Measurements from ENCODE around the gene SLC17A7. TPM values are rescaled to one million over a fixed set of nuclear protein-coding genes. Genes with fewer than 3 reads are reported as not detected.

Gene SLC17A7
- total RNA-seq, 1 donor from 2014 or later = 1.4 TPM

DNA sequence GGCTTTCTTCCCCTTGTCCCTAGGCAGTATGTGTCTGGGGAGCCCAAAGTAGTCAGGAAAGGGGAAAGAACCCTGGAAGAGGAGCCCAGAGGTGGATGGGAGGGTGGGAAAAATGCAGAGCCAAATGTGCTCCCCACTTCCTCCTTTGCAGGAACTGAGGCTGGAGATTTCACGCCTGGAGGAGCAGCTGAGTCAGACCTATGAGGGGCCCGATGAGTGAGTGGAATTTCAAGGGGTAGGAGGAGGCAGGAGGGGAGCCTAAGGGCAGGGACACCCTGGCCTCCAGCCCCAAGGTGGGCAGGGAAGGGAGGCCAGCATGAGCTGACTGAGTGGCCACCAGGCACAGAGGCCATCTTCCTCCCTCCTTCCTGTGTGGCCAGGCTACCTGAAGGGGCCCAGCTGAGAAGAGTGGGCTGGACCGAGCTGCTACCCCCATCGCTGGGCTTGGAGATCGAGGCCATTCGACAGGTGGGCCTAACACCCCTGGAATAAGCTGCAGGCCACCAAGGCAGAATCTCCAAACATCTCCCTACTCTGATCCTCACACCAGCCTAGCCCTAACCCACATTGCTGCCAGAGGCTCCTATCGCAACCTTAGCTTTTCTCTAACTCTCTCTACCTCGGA lies 32.4 kb downstream of the SLC17A7 start:
- DNase-seq = no peak

GRCh38 chr19:49407482-49408015 lies 33.8 kb downstream of the SLC17A7 start:
- DNase-seq = no peak

GRCh38 chr19:49407079-49407478 lies 34.2 kb downstream of the SLC17A7 start:
- DNase-seq = no peak

DNA sequence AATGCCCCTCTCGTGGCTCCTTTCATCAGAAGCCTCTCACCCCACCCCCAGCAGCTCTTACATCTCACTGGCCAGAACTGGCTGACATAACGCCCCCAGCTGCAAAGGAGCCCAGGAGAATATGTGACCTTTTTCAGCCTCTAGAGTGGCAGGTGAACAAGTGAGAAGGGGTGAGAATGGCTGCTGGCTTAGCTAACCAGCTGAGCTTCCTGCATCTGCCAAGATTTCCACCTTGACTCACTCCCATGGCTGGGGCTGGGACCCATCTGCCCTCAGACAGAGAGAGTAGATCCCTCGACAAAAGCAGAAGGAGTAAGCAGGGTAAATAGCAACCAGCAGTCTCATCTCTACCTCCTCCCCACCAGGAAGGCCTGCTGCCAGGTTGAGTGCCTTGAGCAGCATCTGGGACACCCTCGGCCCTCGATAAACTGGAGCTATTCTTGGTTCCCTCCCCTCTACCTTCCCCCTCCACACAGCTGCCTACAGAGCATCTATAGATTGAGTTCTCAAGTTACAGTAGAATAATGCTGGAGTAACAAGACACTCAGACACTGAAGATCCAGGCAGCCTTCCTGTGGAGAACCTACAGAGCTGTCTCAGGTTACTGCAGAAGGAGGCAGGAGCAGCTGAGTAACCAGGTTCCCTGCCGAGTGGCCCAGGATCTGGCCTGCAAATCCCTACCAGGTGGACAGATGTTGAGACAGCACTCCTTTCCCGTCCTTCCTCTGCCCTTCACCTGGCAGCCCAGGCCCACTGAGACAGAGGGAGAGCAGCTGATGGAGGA lies 37.7 kb downstream of the SLC17A7 start:
- peak; percentile 74 for DNase-seq

- no peak for DNase-seq
Measured at GRCh38 chr19:49400029-49400428, 41.3 kb downstream of the SLC17A7 start.

GRCh38 chr19:49398931-49399330 lies 42.4 kb downstream of the SLC17A7 start:
- DNase-seq = no peak

DNA sequence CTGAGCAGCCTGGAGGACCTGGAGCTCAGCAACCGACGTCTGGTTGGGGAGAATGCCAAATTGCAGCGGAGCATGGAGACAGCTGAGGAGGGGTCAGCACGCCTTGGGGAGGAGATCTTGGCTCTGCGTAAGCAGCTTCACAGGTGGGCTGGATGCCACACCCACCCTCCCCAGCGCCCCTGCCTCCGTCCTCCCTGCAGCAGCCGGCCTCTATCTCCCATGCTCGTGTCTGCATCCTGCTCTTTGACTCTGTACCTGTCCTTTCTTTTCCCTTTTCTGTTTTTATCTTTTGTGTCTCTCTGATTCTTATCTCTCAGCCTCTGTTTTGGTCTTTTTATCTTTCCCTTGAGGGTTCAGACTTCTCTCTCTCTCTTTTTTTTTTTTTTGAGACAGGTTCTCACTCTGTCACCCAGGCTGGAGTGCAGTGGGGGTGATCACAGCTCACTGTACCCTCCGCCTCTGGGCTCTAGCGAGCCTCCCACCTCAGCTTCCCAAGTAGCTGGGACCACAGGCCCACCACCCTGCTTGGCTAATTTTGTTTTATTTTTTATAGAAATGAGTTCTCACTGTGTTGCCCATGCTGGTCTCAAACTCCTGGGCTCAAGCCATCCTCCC lies 43.2 kb downstream of the SLC17A7 start:
- DNase-seq = no peak

- no peak for DNase-seq
Measured at GRCh38 chr19:49396738-49397505, 44.4 kb downstream of the SLC17A7 start.

DNA sequence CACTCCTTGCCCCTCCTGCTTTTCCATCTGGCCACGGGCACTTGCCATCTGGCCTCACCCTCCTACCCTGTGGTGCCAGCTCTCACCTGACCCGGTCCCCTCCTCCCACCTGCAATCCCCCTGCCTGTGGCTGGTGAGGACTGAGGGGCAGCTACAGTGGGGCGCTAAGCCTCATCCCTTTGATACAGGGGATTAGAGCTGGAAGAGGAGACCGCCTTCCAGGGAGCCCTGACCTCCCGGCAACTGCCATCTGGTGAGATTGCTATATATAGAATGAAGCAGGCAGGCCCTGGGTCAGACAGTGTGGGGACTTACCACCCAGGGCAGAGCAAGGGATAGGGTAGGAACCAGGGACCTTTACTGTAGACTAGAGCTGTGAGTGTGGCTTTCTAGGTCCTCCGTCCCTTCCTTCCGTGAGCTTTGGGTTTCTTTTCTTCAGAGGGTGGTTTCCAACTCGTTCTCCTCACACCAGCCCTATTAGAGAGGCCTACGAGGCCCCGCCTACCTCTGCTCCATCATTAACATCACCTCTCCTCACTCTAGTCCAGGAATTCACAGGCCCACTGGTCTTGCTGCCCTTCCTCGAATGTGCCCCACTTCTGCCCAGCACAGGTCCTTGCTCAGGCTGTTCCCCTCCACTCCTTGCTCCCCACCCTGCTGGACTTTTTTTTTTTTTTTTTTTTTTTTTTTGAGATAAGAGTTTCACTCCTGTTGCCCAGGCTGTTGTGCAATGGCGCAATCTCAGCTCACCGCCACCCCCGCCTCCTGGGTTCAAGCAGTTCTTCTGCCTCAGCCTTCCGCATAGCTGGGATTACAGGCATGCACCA lies 45.5 kb downstream of the SLC17A7 start:
- no peak for DNase-seq

DNA sequence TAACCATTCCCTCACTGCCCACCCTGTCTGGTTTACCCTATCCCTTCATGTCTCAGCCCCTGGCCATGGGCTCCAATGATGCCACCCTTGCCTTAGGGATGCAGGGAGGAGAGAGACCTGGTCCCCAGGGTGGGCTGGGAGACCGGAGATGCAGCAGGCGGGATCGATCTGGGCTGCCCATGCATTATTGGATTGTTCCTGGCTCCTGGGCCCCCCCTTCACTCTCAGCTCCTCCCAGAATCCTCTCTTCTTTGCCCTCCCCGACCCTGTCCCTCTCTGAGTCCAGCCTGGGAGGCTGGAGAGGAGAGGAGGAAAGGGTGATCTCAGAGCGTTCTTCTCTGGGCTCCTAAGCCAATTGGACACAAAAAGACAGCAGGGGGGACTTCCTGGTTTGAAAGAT lies 47.4 kb downstream of the SLC17A7 start:
- no peak for DNase-seq

DNA sequence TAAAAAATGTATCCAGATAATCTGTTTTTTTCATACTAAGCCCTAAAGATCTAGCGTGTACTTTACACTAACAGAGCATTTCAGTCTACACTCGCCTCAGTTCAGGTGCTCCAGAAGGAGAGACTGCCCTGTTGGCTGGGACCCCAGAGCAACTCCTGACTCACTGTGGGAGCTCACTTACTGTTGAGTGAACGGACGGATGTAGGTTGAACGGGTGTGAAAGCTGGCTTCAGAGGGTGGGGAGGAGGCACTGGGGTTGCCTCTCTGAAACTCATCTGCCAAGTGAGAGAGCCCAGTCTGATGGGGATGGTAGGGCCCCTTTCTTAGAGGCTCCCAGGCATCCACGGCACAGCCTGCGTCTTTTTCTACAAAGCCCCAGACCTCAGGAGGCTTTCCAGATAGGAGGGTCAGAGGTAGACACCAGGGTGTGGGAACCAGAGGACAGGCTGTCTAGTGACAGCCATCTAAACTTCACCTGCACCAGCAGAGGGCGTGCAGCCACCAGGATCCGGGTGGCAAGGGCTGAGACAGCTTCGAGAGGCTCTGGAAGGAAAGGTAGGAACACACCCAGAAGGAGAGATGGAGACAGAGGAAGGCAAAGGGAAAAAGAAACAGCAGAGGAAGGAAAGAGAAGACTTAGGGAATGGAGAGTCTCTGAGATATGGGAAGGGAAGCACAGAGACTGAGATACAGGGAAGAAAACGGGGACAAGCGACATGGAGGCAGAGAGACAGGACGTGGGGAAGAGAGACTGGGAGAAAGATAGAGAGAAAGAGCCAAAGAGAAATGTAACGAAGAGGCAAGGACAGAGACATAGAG lies 49.5 kb downstream of the SLC17A7 start:
- DNase-seq = peak; percentile 91

DNA sequence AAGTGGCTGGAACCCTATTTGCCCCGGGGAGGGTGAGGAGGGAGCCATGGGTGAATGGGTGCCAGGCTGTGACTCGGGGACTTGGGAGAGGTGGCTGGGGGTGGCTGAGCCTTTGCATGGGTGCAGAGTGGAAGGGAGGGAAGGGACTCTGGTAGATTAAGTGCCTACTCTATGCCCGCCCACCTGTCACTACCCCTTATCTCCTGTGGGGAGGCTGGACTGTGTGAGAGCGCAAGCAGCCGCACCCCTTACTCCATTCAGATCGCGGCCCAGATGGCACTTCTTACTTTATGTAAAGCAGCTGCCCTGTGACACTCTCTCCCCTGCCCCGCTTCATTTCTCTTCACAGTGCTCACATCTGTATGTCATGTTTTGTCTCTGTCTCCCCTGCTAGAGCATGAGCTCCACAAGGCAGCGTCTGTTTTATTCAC lies 50.4 kb downstream of the SLC17A7 start:
- DNase-seq = no peak

DNA sequence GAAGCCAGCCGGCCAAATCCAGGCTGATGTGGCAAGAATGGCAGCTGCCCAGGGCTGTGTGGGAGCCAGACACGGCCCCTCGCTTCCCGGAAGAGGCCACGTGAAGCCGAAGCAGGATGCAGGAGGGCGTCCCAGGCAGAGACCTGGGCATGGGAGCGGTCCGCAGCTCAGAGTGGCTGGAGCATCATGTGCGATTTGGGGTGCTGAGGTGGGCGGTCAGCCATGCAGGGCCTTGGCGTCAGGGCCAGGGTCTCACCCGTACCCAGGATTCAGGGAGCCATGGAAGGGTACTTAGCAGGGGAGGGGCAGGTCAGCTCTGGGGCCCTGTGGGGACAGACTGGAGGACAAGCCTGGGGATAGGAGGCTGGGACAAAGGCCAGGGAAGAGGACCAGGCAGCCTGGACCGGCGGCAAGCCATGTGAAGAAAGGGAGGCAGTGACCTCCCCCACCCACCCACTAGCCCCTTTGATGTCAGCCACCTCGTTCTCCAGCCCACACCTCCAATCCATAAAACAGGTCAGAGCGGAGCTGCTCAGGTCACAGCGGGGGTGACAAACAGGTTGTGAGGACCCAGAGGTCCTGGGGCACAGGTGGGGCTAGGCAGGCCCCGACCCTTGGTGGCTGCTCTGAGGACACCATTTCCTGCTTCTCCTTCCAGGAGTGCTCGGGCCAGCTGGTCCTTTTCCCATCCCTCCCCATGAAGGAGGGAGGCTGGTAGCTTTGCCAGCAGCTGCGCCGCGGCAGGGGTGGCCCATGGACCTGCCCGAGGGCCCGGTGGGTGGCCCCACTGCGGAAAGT lies 51.0 kb downstream of the SLC17A7 start:
- no peak for DNase-seq

GRCh38 chr19:49389406-49389805 lies 51.9 kb downstream of the SLC17A7 start:
- no peak for DNase-seq

DNA sequence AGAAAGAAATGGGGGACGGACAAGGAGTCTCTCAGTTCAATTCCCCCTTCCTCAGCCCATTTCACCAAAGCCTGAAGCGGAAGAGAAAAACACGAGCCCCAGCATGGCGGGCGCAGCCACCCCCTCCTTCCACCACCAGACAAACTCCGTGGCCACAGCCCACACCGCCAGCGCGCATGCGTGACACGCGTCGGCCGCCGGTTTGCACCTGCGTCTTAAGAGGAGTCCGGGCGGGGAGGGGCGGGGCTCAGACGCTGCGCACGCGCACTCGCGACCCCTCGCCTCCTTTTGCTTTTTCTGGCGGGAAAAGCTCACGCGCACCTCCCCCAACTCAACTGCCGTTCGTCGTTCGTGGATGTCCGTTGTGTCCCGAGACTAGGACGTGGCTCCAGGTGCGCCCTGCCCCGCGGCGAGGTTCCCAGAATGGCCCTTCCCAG lies 53.4 kb downstream of the SLC17A7 start, which contains the start of gene KASH5:
Gene KASH5 (plus strand): TSS at position 314 of the 437 bp plus-strand sequence. CDS start 2,635 bp downstream, outside the sequence.
- DNase-seq = peak; percentile 22

GRCh38 chr19:49383599-49383998 lies 57.7 kb downstream of the SLC17A7 start:
- DNase-seq = no peak

DNA sequence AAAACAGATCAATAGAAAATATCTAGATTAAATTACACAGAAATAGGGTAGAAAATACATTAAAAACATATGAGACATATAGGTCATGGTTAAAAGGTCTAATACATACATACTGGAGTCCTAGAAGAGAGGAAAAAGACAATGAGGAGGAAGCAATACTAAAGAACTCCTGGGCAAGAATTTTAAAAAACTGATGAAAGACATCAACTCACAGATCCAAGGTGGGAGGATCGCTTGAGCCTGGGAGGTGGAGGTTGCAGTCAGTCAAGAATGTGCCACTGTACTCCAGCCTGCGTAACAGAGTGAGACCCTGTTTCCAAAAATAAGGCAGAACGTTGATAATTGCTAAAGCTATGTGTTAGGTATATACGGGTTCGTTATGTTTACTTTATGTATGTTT lies 58.7 kb downstream of the SLC17A7 start:
- DNase-seq = no peak

DNA sequence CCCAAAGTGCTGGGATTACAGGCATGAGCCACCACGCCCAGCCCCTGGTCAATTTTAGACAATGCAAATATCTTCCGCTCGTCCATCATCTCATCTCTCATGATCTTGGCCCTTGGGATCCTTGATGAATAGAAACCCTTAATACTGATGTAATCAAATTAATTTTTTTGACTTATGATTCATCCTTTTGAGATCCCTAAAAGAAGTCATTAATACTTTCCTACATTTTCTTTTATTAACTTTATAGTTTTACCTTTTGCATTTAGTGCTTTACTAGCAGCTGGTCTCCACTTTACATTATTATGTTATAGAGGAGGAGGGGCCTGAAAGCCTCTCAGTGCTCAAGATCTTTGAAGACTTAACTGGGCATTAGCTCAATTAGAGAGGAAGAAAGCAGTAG lies 60.9 kb downstream of the SLC17A7 start:
- DNase-seq = no peak

All from tongue (tissue), 2 donors.